Endothelial cell (in vitro differentiated cells): Measurements from ENCODE around the gene AP2A1. TPM values are rescaled to one million over a fixed set of nuclear protein-coding genes. Genes with fewer than 3 reads are reported as not detected.

Experiments
- DNase-seq: peaks from one replicate; pipeline ENCODE4 v3.0.0; 2021; ENCODE audit warnings: low spot score
- H3K27ac Mint-ChIP-seq: one replicate; pipeline ENCODE4 v1.8.0; 2021; ENCODE audit warnings: mixed read lengths, inconsistent platforms; ENCODE audit not compliant: unreplicated experiment
- H3K27me3 Mint-ChIP-seq: one replicate; pipeline ENCODE4 v1.8.0; 2021; ENCODE audit warnings: mild to moderate bottlenecking, moderate library complexity, mixed read lengths, inconsistent platforms; ENCODE audit not compliant: unreplicated experiment
- H3K36me3 Mint-ChIP-seq: one replicate; pipeline ENCODE4 v1.8.0; 2021; ENCODE audit warnings: mild to moderate bottlenecking, low read depth, mixed read lengths, inconsistent platforms; ENCODE audit not compliant: unreplicated experiment
- H3K4me1 Mint-ChIP-seq: one replicate; pipeline ENCODE4 v1.8.0; 2021; ENCODE audit warnings: mild to moderate bottlenecking, mixed read lengths, inconsistent platforms; ENCODE audit not compliant: unreplicated experiment
- H3K4me3 Mint-ChIP-seq: one replicate; pipeline ENCODE4 v1.8.0; 2021; ENCODE audit warnings: mild to moderate bottlenecking, mixed read lengths, inconsistent platforms; ENCODE audit not compliant: unreplicated experiment
- H3K9me3 Mint-ChIP-seq: one replicate; pipeline ENCODE4 v1.8.0; 2021; ENCODE audit warnings: mixed read lengths, inconsistent platforms; ENCODE audit not compliant: unreplicated experiment
- total RNA-seq: library from RNA; stranded (reverse); fragmentation: NEBNext Ultra II Directional; extraction: Animal tissue kit (Norgen Biotek cat#: 25700); gene quantifications from one replicate; pipeline ENCODE4 v1.2.1, GENCODE V29; 2021; ENCODE audit not compliant: unreplicated experiment
- TF ChIP-seq, protein P1 (sequence below): fragments of 200-600 bp; sonication (generic); IDR thresholded peaks from one replicate; pipeline ENCODE4 v1.5.0; 2021; ENCODE audit warnings: antibody characterized with exemption; ENCODE audit not compliant: unreplicated experiment

AP2A1 gene
- total RNA-seq, 1 donor from 2014 or later: 191 TPM

DNA sequence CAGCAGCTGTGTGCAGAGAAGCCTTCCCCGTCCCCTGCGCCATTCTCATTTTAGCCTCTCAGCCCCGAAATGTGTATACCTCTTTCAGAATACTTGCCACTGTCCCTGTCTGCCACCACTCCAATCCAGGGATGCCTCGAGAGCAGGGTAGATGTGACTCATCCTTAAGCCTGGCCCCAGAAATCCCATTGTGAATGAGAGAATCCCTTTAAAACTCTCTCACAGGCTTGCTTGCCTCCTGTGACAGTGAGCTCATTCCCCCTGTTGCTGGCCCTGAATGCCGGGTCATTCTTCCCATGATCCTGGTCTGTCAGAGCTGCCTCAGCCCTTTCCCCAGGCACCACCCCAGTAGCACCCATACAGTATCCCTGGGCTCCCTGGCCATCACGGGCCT lies 9.6 kb downstream of the AP2A1 start:
- TF ChIP-seq, protein P1, sequence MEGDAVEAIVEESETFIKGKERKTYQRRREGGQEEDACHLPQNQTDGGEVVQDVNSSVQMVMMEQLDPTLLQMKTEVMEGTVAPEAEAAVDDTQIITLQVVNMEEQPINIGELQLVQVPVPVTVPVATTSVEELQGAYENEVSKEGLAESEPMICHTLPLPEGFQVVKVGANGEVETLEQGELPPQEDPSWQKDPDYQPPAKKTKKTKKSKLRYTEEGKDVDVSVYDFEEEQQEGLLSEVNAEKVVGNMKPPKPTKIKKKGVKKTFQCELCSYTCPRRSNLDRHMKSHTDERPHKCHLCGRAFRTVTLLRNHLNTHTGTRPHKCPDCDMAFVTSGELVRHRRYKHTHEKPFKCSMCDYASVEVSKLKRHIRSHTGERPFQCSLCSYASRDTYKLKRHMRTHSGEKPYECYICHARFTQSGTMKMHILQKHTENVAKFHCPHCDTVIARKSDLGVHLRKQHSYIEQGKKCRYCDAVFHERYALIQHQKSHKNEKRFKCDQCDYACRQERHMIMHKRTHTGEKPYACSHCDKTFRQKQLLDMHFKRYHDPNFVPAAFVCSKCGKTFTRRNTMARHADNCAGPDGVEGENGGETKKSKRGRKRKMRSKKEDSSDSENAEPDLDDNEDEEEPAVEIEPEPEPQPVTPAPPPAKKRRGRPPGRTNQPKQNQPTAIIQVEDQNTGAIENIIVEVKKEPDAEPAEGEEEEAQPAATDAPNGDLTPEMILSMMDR: no peak
- DNase-seq: no peak
- Mint-ChIP-seq H3K36me3 (peaks cover 32% of the 10 kb centered on the region), H3K9me3 (no peaks in the 10 kb centered on the region), H3K4me3 (peak overlapping the region; percentile 53), H3K27ac (peak overlapping the region; percentile 6), H3K27me3 (peaks cover 11% of the 10 kb centered on the region), H3K4me1 (peaks cover 19% of the 10 kb centered on the region)

DNA sequence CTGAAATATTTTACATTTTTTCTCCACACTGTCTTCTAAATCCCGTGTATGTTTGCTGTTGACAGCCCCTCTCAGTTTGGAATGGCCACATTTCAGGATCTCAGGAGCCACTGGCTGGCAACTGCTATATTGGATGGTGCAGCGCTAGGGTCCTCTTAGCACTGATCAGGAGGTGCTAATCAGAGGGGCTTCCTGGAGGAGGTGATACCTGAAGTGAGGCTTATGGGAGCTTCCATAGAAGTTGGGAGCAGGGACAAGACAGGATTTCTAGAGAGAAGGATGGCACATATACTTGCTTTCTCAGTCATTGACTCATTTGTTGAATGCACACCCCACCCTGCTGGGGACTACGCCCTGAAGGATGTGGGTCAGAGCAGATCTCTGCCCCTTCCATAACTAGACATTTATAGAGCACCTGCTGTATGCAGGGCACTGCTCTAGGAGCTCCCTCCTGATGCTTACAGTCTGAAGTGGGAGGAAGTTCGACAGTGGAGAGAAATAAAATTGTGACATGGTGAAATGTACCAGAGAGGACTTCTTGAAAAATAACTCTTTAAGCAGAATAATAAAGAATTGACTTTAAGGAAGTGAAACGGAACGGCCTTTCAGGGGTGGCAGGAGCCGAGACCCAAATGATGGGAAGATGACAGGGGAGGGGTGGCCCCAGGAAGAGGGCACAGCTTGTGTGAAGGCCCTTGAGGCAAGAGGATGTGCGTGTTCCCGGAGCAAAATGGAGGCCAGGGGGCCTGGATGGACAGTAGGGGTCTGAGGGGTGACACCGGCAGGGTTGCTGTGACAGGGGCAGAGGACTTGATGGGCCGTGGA lies 13.1 kb downstream of the AP2A1 start:
- peaks cover 17% of the 10 kb centered on the region for H3K4me1 Mint-ChIP-seq
- no peaks in the 10 kb centered on the region for H3K9me3 Mint-ChIP-seq
- H3K36me3 Mint-ChIP-seq: peaks cover 34% of the 10 kb centered on the region
- no peak overlapping the region for H3K4me3 Mint-ChIP-seq
- peaks cover 7% of the 10 kb centered on the region for H3K27me3 Mint-ChIP-seq
- DNase-seq: no peak
- TF ChIP-seq, protein P1: no peak
- H3K27ac Mint-ChIP-seq: peak overlapping the region; percentile 73

DNA sequence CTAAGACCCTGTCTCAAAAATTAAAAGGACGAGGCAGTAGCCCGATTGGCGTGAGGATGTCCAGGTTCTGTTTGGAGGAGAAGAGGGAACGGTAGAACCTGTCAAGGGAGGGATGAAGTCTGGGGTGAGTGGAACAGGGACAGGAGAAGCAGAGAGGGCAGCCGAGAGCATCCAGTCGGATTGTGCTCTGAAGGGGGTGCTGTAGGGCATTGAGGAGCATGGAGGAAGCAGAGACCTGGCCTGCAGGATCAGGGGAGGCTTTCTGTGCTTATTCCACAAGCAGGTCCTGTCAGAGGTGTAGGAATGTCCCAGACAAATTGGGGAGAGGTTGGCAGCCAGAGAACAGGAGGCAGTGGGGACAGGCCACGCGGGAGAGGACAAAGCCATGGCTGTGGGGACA lies 14.1 kb downstream of the AP2A1 start:
- peaks cover 17% of the 10 kb centered on the region for H3K4me1 Mint-ChIP-seq
- H3K27ac Mint-ChIP-seq: peak overlapping the region; percentile 73
- no peak for DNase-seq
- peaks cover 7% of the 10 kb centered on the region for H3K27me3 Mint-ChIP-seq
- H3K36me3 Mint-ChIP-seq: peaks cover 39% of the 10 kb centered on the region
- peak overlapping the region; percentile 50 for H3K4me3 Mint-ChIP-seq
- TF ChIP-seq, protein P1: no peak
- no peaks in the 10 kb centered on the region for H3K9me3 Mint-ChIP-seq

DNA sequence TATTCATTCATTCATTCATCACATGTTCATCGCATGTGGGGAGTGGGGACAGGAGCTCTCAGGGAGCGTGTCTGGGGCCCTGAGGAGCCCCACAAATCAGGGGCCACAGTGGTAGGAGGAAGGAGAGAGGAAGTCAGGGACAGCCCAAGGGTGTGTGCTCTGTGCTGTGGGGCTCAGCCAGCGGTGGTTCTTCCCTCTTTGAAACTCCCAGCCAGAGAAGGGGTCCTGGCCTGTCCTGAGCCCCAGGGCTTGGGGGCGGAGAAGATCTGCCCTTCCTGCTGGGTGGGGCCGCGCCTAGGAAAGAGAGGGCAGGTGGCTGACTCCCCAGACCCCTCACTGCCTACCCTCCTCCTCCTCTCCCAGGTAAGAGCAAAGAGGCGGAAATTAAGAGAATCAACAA lies 14.6 kb downstream of the AP2A1 start:
- H3K4me1 Mint-ChIP-seq: peaks cover 17% of the 10 kb centered on the region
- peak overlapping the region; percentile 73 for H3K27ac Mint-ChIP-seq
- no peak for DNase-seq
- TF ChIP-seq, protein P1: no peak
- H3K4me3 Mint-ChIP-seq: peak overlapping the region; percentile 50
- peaks cover 7% of the 10 kb centered on the region for H3K27me3 Mint-ChIP-seq
- no peaks in the 10 kb centered on the region for H3K9me3 Mint-ChIP-seq
- H3K36me3 Mint-ChIP-seq: peaks cover 38% of the 10 kb centered on the region

DNA sequence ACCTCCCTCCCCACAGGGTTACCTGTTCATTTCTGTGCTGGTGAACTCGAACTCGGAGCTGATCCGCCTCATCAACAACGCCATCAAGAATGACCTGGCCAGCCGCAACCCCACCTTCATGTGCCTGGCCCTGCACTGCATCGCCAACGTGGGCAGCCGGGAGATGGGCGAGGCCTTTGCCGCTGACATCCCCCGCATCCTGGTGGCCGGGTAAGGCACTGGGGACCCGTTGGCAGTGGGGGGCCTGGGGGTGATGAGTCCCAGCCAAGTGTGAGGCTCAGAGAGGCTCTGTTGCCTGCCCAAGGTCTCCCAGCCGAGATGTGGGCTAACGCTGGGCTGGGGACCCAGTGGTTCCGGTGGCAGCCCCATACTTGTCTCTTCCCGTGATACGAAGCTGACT lies 15.7 kb downstream of the AP2A1 start:
- no peak for DNase-seq
- TF ChIP-seq, protein P1: no peak
- Mint-ChIP-seq H3K36me3 (peaks cover 38% of the 10 kb centered on the region), H3K4me1 (peaks cover 17% of the 10 kb centered on the region), H3K4me3 (no peak overlapping the region), H3K27ac (no peak overlapping the region), H3K27me3 (peaks cover 7% of the 10 kb centered on the region), H3K9me3 (no peaks in the 10 kb centered on the region)
